SK-N-DZ (cell line): ENCODE results near the gene NPR2.

ENCODE experiments used
- DNase-seq: peaks from one replicate; pipeline ENCODE4 v3.0.0-alpha.2; 2015; ENCODE audit warnings: low spot score

The NPR2 gene

DNA sequence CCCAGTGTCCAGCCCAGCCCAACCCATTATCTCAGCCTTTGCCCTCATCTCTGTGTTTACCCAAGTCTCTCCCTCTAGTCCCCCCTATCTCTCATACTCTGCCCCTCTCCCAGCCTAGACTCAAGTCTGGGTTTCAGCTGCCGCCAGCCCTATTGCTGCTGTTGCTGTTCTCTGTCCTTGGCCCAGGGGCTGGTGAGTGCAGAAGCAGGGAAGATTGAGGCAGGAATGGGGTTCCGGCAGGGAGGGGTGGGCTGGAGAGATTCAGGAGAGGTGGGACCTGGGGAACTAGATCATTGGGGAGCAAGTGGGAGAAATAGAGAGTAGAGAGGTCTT is 38.3 kb downstream of the NPR2 start:
- DNase-seq: peak; percentile 25

DNA sequence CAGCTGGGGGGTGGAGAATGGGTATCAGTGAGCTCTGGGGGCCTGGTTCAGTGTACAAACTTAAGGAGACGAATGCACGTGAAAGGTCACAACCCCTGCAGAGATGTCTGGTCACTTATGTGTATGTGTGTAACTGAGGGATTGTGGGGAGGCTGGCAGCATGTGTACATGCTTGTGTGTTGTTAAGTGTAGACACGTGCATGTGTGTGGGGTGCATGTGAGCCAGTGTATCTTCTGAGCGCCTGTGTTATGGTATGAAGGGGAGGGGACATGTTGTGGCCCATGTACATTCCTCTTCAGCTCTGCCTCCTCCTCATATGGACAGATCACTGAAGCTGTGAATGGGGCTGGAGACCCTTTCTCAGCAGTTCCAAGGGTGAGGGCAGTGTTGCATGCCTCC is 39.6 kb downstream of the NPR2 start:
- no peak for DNase-seq

DNA sequence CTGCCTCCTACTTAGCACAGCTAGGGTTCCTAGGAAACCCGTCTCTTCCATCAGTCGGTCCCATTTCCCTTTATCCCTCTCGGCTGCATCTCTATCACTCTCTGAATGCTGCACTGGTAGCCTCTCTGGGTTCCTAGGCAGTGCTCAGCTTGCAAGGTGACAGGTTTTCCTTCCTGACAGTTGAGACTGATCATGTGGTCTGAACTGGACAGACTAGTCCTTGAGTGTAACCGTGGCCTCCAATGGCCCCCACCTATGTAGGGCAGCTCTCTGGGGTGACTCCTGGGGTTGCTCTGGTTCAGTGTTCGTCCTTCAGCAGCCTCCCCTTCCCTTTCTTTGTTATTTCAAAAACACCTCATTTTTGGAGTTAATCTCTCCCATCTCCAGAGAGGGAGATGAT is 41.4 kb downstream of the NPR2 start:
- DNase-seq: no peak

DNA sequence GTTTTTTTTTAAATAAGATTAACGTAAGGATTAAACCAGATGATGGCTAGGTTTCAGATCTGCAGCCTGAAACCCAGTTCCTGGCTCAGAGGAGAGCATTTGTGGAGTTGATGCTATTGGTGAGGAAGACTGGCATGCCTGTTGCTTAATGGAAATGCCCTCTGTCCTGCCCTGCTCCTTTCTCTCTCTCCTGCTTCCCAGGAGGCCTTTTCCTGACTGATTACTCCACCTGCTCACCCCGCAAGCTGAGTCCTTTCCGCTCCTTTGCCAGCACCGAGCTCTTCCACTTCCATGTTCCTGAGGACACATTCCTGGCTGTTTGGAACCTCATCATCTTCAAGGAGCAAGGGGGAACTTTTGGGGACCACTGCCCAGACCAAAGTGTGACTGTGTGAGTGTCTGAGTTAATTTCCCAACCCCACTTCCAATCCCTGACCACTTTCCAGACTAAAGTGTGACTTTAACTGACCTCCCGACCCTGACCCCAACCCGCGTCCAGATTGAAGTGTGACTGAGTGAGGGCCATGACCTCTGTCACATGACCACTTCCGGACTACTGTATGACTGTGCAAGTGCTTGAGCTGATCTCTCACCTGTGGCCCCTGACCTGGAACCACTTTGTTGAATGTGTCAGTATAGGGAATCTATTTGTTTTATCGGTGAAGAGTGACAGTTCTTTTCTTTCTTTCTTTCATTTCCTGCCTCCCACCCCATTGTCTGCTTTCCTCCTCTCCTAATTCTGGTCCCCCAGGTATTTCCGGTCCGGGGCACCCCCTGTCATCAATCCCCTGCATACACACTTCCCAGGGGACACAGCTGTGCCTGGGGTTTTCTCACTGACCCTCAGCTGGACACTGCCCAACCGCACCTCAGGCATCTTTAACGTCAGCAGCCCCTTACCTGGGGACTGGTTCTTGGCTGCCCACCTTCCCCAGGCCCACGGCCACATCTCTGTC is 43.1 kb downstream of the NPR2 start:
- no peak for DNase-seq

DNA sequence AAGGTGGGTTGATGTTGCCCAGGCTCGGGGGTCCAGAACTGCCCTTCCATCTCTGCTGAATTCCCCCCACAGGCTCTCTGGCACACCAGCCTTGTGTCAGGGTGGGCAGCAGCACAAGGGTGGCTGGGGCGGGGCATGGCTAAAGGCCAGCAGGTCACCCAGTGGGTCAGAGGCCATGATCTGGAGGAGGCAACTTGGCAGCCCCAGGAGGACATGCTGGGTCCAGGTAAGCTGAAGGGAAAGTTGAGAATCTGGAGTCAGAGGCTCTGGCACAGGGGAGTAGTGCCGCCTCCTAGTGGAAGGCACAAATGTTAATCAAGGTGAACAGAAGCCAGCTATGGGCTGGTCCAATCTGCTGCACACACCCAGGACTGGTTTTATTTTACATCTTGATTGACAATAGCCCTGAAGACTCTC is 43.8 kb downstream of the NPR2 start:
- no peak for DNase-seq

DNA sequence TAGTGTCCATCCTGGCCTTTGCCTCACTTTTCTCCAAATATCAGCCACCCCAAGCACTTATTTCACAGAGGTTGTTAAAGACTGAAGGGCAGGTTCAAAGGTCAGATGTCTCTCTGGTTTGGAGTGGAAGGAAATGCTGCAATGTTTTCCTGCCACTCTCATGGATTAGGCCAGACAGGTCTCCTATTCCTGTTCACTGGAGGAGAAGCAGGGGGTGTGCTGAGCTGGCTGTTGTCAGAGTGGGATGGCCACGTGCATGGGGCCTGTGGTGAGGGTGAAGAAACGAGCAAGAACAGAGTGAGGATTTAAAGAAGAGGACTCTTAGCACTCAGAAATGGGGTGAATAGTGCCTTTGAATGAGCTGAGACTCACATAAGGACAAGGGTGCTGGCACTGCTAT is 44.4 kb downstream of the NPR2 start:
- no peak for DNase-seq

DNA sequence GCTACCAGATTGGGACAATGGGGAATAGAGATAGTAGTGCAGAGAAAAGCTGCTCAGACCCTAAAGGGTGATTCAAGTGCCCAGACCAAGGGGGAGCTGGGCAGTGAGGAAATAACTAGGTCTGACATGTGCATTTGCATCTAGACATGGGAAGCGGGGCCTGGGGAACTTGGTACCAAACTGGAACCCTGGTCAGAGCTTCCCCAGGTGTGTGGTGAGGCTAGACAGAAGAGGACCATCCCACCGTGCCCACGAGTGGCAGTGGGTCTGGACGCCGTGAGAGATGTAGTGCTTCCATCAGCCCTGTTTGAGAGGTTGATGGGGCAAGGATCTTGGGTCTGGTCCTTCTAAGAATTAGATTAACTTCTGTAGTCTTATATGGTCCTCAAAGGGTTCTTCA is 45.2 kb downstream of the NPR2 start:
- DNase-seq: no peak

DNA sequence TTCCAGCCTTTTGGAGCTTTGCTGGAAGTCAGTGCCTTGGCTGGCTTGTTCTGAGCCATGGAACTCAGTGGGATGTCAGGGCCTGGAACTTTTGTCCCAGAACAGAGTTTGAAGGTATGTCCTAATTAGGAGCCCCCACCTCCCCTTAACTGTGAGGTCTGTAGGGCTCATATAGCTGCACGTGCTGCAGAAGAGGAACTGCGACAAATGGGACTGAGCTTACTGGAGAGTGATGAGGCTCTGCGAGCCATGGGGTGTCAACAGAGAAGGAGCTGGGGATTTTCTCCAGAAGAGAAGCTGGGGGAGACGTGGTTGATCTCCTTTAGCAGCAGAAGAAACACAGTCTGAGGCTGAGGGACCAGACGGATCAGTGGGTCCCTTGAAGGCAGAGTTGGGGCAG is 48.5 kb downstream of the NPR2 start:
- no peak for DNase-seq

DNA sequence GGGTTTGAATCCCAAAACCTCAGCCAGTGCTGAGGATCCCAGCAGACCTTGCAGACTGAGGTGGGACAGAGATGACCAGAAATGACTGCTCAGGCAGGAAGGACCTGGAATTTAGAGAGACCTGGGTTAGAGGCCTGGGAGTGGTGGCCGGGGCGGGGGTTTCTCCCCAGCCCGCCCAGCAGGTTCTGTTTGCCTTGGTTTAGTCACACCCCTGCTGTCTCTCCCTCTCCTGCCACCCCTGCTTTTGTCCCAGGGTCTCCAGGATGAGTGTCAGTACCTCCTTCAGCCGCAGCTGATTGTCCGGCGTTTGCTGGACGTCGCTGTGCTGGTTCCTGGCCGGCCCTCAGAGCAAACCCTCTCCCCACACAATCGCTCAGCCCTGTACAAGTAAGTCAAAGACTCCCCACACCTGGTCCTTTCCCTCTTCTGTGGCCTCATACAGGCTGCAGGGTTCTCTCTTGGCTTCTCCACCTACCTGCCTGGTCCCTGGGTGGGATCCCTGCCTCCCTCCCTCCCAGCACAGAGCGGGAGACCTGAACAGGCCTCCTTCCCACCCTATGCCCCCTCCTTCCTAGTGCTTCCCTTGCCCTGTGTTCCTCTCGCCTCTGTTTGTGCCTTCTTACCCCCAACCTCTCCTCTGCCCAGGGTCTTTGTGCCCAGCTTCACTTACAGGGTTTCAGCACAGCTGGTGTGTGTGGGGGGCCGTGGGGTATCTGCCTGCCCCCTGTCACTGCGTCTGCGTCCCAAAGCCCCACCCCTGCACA is 49.7 kb downstream of the NPR2 start:
- no peak for DNase-seq

DNA sequence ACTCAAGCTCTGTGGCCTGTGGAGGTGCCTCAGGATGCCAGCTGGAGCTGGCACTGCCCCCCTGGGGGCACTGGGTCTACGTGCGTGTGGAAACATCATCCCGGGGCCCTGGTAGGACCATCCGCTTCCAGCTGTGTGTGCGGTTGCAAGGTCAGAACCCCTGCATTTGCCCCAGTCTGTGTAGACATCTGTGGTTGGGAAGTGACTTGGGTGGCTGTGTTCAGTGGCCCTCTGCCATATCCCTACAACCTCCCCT is 50.2 kb downstream of the NPR2 start:
- DNase-seq: no peak

DNA sequence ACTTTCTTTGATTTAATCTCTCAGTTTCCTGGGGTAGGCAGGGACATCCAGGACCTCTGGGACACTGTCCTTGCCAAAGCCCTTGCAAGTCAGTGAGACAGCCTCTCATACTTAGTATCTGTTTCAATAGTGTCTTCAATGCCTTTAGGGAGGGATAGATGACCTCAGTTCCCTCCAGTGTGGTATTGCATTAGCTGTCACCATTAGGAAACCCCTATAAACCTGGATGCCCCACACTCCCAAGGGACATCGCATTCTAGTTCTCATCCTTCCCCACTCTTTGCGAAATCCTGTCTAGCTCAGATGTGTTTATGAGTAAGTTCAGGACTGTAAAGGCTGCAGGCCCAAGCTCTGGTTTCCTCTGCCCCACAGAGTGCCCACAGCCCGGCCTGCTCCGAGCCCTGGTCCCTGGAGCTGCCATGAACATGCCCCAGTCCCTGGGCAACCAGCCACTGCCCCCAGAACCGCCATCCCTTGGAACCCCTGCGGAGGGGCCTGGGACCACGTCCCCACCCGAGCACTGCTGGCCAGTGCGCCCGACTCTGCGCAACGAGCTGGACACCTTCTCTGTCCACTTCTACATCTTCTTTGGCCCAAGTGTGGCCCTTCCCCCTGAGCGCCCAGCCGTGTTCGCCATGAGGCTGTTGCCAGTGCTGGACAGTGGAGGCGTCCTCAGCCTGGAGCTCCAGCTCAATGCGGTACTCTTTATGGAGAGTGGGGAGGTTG is 50.8 kb downstream of the NPR2 start:
- no peak for DNase-seq

DNA sequence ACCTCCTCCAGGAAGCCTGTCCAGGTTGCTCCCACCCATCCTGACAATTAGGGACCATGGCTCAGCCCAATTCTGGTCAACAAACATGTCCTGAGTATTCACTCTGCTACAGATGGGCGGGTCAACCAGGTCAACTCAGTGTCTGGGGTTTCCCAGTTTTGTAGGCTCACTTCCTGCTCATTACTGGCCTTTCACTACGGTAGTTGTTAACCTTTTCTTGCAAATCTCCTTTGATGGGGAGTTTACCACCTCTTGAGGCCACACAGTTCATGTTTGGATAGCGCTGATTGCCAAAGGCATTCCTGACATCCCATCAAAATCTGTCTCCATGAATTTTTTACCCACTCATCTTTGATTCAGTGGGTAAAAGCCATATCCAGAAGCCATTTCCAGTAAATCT is 51.4 kb downstream of the NPR2 start:
- DNase-seq: no peak

DNA sequence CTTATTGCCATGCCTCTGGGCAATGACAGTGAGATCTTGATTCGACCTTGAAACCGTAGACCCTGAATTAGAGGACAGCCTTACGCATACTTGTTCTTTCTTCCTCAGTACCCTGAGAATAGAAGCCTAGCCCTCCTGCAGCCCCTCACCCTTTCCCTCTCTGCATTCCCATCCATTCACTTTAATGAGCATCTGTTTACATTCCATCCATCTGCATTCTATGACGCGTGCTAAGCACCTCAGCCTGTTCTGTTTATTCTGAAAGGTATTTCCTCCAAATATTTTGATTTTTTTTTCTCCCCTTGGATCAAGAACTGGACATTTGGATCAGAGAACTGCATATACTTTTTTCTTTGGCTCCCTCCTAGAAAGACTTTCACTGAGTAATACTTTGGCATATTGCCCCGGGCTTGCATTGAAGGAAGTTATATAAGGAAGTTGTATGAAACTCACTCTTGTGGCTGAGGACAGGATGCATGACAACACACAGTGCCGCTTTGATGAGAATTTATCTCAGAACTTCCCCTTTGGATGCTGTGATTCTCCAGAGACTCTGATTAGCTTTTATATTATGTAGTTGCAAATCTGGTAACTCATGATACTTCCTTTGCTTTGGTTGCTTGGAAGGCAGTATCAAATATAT is 53.4 kb downstream of the NPR2 start:
- DNase-seq: no peak

DNA sequence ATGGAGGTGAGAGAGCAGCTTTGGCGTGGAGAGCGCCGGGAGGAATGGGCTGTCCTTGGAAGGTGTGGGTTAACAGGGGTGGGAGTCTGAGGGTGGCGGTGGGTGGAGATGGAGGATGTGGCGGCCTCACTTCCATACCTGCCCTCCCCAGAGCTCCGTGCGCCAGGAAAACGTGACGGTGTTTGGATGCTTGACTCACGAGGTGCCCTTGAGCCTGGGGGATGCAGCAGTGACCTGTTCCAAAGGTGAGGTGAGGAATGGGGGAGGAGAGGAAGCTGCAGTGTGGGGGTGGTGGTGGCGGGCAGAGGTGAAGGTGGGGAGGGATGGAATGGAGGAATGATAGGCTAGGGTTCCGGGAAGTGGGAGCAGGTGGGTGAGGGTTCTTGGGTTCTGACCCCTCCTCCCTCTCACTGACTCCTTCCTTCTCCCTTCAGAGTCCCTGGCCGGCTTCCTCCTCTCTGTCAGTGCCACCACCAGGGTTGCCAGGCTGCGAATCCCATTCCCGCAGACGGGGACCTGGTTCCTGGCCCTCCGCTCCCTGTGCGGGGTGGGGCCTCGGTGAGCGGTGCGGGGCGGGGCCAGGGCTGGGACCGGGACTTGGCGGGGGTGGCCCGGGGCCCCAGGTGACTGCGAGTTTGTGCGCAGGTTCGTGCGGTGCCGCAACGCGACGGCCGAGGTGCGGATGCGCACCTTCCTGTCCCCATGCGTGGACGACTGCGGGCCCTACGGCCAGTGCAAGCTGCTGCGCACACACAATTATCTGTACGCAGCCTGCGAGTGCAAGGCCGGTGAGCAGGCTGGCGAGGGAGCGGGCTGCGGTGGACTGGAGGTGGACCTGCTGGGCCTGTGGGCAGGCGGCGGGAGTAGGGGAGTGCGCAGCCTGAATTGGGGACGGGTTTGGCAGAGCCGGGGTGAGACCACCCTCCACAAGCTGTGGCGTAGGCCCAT is 54.7 kb downstream of the NPR2 start:
- DNase-seq: no peak

DNA sequence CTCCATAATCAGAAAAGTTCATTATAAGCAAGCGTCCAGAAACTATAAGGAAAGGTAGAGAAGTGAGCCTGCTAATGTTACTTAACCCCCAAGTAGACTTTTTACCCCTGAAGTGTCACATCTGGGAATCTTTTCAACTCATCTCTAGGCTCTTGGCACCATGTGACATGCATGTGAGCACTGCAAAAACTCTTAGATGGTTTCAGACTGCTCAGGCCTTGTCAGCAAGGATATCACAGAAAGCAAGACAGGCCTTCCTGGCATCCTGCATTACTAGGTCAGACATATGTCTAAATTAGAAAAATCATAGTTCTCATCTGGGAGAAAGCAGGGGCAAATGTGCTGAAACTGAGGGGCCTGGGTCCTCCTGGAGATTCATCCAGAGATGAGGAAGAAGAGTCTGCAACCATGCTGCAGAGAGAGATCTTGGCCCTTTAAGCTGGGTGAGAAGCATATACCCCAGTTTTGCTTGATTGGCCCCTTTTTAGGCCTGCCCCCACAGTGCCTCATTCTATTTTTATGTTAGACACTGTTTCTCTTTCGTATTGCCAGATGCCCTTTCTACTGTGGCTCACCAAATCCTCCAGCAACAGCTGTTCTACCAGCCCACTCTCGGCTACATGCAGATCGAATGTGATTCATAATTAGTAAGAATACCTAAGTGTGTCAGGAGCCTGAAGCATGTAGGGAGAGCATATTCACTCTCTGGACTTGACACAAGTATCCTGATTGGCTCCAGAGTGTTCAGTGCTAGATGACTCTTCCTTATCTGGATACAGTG is 56.6 kb downstream of the NPR2 start:
- DNase-seq: no peak

DNA sequence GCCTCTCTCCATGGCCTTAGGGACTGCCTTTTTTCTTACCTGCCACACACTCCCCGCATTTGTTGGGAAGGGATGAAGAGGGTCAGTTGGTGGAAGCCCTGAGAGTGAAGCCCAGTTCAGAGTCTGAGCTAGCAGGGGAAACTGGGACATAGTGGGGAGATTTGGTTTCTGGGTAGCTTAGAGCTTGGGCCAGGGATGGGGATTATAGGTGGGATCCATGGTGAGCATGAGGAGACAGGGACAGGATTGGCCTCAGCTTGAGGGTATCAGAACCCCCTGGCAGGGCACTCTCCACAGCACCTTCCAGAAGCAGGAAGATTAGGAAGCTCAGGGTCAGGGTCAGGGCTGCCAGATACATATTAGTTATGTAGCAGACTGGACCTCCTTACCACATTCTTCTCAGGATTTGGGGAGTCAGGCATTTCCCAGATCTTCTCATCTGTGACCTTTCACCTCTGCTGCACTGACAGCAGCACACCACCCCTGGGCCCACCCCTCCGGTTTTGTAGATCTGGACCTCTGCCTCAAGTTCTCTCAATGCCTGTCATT is 61.0 kb downstream of the NPR2 start:
- DNase-seq: no peak

DNA sequence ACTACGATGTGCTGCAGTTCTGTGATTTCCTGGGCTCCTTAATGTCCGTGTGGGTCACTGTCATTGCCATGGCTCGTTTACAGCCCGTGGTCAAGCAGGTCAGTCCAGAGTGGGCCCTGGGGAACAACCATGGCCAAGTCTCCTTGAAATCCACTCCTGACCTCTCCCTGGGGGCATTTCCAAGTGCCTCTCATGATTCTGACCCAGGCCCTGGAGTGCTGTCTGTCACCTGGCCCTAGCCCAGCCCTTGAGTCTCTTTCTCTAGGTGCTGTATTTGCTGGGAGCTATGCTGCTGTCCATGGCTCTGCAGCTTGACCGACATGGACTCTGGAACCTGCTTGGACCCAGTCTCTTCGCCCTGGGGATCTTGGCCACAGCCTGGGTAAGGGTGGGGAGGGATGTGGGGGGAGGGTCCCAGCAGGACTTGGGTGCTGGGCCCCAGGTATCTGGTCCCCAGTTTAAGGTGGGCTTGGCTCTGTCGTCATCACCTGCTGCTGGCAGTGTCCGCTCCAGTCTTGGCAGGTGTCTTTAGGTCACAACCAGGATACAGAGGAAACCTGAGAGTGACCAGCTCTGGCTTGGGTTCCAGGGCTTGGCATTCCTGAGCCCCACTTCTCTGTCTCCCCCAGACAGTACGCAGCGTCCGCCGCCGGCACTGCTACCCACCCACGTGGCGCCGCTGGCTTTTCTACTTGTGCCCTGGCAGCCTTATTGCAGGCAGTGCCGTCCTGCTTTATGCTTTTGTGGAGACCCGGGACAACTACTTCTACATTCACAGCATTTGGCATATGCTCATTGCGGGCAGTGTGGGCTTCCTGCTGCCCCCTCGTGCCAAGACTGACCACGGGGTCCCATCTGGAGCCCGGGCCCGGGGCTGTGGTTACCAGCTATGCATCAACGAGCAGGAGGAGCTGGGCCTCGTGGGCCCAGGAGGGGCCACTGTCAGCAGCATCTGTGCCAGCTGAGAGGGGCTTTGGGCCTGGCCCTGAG is 61.8 kb downstream of the NPR2 start:
- DNase-seq: no peak

DNA sequence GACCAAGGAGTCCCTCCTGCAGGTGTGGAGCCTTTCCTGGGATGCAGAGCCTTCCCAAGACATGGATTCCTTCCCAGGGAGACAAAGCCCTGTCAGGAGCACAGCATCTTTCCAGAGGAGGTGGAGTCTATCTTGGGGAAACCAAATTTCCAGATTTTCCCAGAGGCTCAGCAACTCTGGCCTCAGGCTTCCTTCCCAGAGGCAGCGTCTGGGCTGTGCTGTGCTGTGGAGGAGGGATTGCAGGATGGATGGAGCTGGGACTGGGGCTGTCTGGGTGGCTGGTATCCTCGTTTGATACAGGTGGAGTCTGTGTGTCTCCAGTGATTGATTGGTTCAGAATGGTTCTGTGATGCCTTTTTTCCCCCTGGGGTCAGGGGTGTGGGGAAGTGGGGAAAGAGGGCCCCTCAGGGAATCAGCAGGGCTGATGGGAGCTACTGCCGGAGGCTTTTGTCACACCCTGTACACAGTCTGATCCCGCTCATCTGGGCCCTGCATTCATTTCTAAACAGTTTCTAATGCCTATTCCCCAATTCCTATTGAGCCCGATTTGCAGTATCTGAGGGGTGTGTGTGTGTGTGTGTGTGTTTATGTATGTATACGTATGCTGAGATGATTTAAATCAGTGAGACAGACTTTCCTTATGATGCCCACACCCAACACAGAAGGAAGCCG is 62.8 kb downstream of the NPR2 start:
- no peak for DNase-seq
